ENCODE data around the gene ETFB.

DNA sequence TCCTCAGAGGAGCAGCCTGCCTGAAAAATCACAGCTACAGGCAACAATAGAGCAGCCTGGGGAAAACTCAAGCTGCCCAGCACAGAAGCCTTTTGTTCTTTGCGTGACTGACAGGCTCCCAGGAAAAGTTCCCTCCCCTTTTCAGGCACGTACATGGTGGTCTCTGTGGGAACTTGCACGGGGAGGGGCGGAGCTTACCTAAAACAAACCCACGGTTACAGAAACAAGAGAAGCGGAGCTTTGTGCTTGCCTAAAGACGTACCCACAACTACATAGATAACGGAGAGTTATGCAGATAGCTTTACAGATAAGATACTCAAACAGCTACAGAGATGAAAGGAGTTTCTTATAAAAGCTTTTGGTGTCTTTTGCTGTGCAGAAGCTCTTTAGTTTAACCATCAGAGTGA is 11.4 kb downstream of the ETFB start:
- TF ChIP-seq POLR2A (IDR thresholded peaks at IDR 0.05; ENCODE audit: low read length) (no peak), GATA1 (IDR thresholded peaks at IDR 0.05; ENCODE audit: low read depth, low read length) (no peak)

All from erythroblast (primary cell).